Measurements from ENCODE around the gene PGM2L1. TPM values are rescaled to one million over a fixed set of nuclear protein-coding genes. Genes with fewer than 3 reads are reported as not detected.
A peak's percentile ranks its signal among the peaks of the same experiment; 100 is the strongest.
"Not testable (repeated sequence)": the region's sequence is repeated elsewhere in the genome, so short reads cannot be mapped to it uniquely, and the experiment has no call there.

Gene PGM2L1
- polyA plus RNA-seq, 3 donors from 2014 or later, result 2.7 to 4.7 (median 3.0) TPM

- DNase-seq, result no peak
- Mint-ChIP-seq H3K4me3 (no peak overlapping the region), H3K4me1 (no peaks in the 10 kb centered on the region), H3K36me3 (no peaks in the 10 kb centered on the region), H3K27ac (no peak overlapping the region), H3K9me3 (no peaks in the 10 kb centered on the region), H3K27me3 (ENCODE audit: low read depth in 3 of 3) (peaks cover 0 to 7% (median 2%) of the 10 kb centered on the region in 3 donors)
Observed at GRCh38 chr11:74417860-74418508, 19.8 kb upstream of the PGM2L1 start.

GRCh38 chr11:74417379-74417804 lies 19.2 kb upstream of the PGM2L1 start:
- no peak for DNase-seq
- no peaks in the 10 kb centered on the region for H3K9me3 Mint-ChIP-seq
- H3K36me3 Mint-ChIP-seq, result no peaks in the 10 kb centered on the region
- peak overlapping the region in 2 of 6 donors; percentile 18 to 22 for H3K27ac Mint-ChIP-seq
- H3K4me3 Mint-ChIP-seq, result no peak overlapping the region
- no peaks in the 10 kb centered on the region for H3K4me1 Mint-ChIP-seq
- H3K27me3 Mint-ChIP-seq (ENCODE audit: low read depth in 3 of 3), result peaks cover 0 to 7% (median 4%) of the 10 kb centered on the region in 3 donors

GRCh38 chr11:74416974-74417373 lies 18.7 kb upstream of the PGM2L1 start:
- H3K27me3 Mint-ChIP-seq (ENCODE audit: low read depth in 3 of 3); H3K36me3 Mint-ChIP-seq; DNase-seq; H3K27ac Mint-ChIP-seq; H3K4me3 Mint-ChIP-seq; H3K9me3 Mint-ChIP-seq; H3K4me1 Mint-ChIP-seq: not testable (repeated sequence)

GRCh38 chr11:74412733-74413359 lies 14.6 kb upstream of the PGM2L1 start:
- peaks cover 0 to 7% (median 2%) of the 10 kb centered on the region in 3 donors for H3K27me3 Mint-ChIP-seq (ENCODE audit: low read depth in 3 of 3)
- no peaks in the 10 kb centered on the region for H3K4me1 Mint-ChIP-seq
- H3K4me3 Mint-ChIP-seq, result no peak overlapping the region
- H3K9me3 Mint-ChIP-seq, result no peaks in the 10 kb centered on the region
- DNase-seq, result no peak
- no peak overlapping the region for H3K27ac Mint-ChIP-seq
- no peaks in the 10 kb centered on the region for H3K36me3 Mint-ChIP-seq

GRCh38 chr11:74412321-74412720 lies 14.1 kb upstream of the PGM2L1 start:
- no peaks in the 10 kb centered on the region for H3K4me1 Mint-ChIP-seq
- no peak overlapping the region for H3K27ac Mint-ChIP-seq
- no peaks in the 10 kb centered on the region for H3K9me3 Mint-ChIP-seq
- no peaks in the 10 kb centered on the region for H3K36me3 Mint-ChIP-seq
- no peak overlapping the region for H3K4me3 Mint-ChIP-seq
- DNase-seq, result no peak
- H3K27me3 Mint-ChIP-seq (ENCODE audit: low read depth in 3 of 3), result peaks cover 0 to 10% (median 2%) of the 10 kb centered on the region in 3 donors

GRCh38 chr11:74409633-74410032 lies 11.4 kb upstream of the PGM2L1 start:
- no peaks in the 10 kb centered on the region for H3K36me3 Mint-ChIP-seq
- H3K4me1 Mint-ChIP-seq, result no peaks in the 10 kb centered on the region
- no peaks in the 10 kb centered on the region for H3K9me3 Mint-ChIP-seq
- H3K27ac Mint-ChIP-seq, result no peak overlapping the region
- peaks cover 4 to 11% (median 4%) of the 10 kb centered on the region in 3 donors for H3K27me3 Mint-ChIP-seq (ENCODE audit: low read depth in 3 of 3)
- no peak overlapping the region for H3K4me3 Mint-ChIP-seq
- DNase-seq, result no peak

GRCh38 chr11:74403607-74404321 lies 5.5 kb upstream of the PGM2L1 start:
- H3K4me3 Mint-ChIP-seq, result no peak overlapping the region
- no peaks in the 10 kb centered on the region for H3K9me3 Mint-ChIP-seq
- H3K27me3 Mint-ChIP-seq (ENCODE audit: low read depth in 3 of 3), result peaks cover 2 to 9% (median 4%) of the 10 kb centered on the region in 3 donors
- no peak overlapping the region for H3K27ac Mint-ChIP-seq
- H3K36me3 Mint-ChIP-seq, result peaks cover 0 to 5% (median 0%) of the 10 kb centered on the region in 3 donors
- peaks cover 0 to 7% of the 10 kb centered on the region in 2 donors for H3K4me1 Mint-ChIP-seq
- DNase-seq, result no peak

GRCh38 chr11:74400606-74401005 lies 2.4 kb upstream of the PGM2L1 start:
- Mint-ChIP-seq H3K4me1 (peaks cover 10 to 19% of the 10 kb centered on the region in 2 donors), H3K36me3 (peaks cover 0 to 5% (median 0%) of the 10 kb centered on the region in 3 donors), H3K9me3 (no peaks in the 10 kb centered on the region), H3K27me3 (ENCODE audit: low read depth in 3 of 3) (peaks cover 2 to 6% (median 5%) of the 10 kb centered on the region in 3 donors), H3K4me3 (peak overlapping the region in 1 of 5 donors; percentile 62), H3K27ac (no peak overlapping the region)
- no peak for DNase-seq

GRCh38 chr11:74397501-74398243 lies 561 bp downstream of the PGM2L1 start:
- Mint-ChIP-seq H3K4me3 (peak overlapping the region; percentile 98 to 100 (median 99)), H3K36me3 (peaks cover 0 to 5% (median 0%) of the 10 kb centered on the region in 3 donors), H3K27me3 (ENCODE audit: low read depth in 3 of 3) (peaks cover 2 to 5% (median 5%) of the 10 kb centered on the region in 3 donors), H3K27ac (peak overlapping the region; percentile 73 to 89 (median 84)), H3K9me3 (no peaks in the 10 kb centered on the region), H3K4me1 (peaks cover 10 to 19% of the 10 kb centered on the region in 2 donors)
- peak; percentile 21 to 28 (median 26) for DNase-seq

- no peak overlapping the region for H3K4me3 Mint-ChIP-seq
- no peak for DNase-seq
- H3K9me3 Mint-ChIP-seq, result no peaks in the 10 kb centered on the region
- H3K27ac Mint-ChIP-seq, result no peak overlapping the region
- H3K36me3 Mint-ChIP-seq, result no peaks in the 10 kb centered on the region
- H3K27me3 Mint-ChIP-seq (ENCODE audit: low read depth in 3 of 3), result peaks cover 0 to 2% (median 0%) of the 10 kb centered on the region in 3 donors
- peaks cover 3 to 5% of the 10 kb centered on the region in 2 donors for H3K4me1 Mint-ChIP-seq
Observed at GRCh38 chr11:74392256-74392655, 6.0 kb downstream of the PGM2L1 start.

GRCh38 chr11:74391193-74391592 lies 7.0 kb downstream of the PGM2L1 start:
- H3K4me3 Mint-ChIP-seq, result no peak overlapping the region
- no peak for DNase-seq
- peaks cover 0 to 2% (median 0%) of the 10 kb centered on the region in 3 donors for H3K27me3 Mint-ChIP-seq (ENCODE audit: low read depth in 3 of 3)
- peaks cover 0 to 2% of the 10 kb centered on the region in 2 donors for H3K4me1 Mint-ChIP-seq
- no peaks in the 10 kb centered on the region for H3K9me3 Mint-ChIP-seq
- no peak overlapping the region for H3K27ac Mint-ChIP-seq
- no peaks in the 10 kb centered on the region for H3K36me3 Mint-ChIP-seq

- no peak for DNase-seq
- no peak overlapping the region for H3K27ac Mint-ChIP-seq
Observed at GRCh38 chr11:74390697-74391096, 7.5 kb downstream of the PGM2L1 start.

GRCh38 chr11:74388678-74389327 lies 9.4 kb downstream of the PGM2L1 start:
- H3K4me3 Mint-ChIP-seq, result no peak overlapping the region
- peaks cover 0 to 2% (median 0%) of the 10 kb centered on the region in 3 donors for H3K27me3 Mint-ChIP-seq (ENCODE audit: low read depth in 3 of 3)
- peak; percentile 48 to 61 (median 49) for DNase-seq
- H3K4me1 Mint-ChIP-seq, result peaks cover 0 to 2% of the 10 kb centered on the region in 2 donors
- H3K36me3 Mint-ChIP-seq, result no peaks in the 10 kb centered on the region
- no peaks in the 10 kb centered on the region for H3K9me3 Mint-ChIP-seq
- H3K27ac Mint-ChIP-seq, result no peak overlapping the region

More at GRCh38 chr11:74390697-74391096, 7.5 kb downstream of the PGM2L1 start:
- Mint-ChIP-seq H3K27me3 (ENCODE audit: low read depth in 3 of 3) (peaks cover 0 to 2% (median 0%) of the 10 kb centered on the region in 3 donors), H3K36me3 (no peaks in the 10 kb centered on the region), H3K4me3 (no peak overlapping the region), H3K4me1 (peaks cover 0 to 2% of the 10 kb centered on the region in 2 donors), H3K9me3 (no peaks in the 10 kb centered on the region)
